ENCODE data around the gene CCR7. TPM values are rescaled to one million over a fixed set of nuclear protein-coding genes. Genes with fewer than 3 reads are reported as not detected.

The CCR7 gene
- total and polyA plus RNA-seq, 7 donors = 0.08 to 0.24 (median 0.20) TPM; not detected in 1

DNA sequence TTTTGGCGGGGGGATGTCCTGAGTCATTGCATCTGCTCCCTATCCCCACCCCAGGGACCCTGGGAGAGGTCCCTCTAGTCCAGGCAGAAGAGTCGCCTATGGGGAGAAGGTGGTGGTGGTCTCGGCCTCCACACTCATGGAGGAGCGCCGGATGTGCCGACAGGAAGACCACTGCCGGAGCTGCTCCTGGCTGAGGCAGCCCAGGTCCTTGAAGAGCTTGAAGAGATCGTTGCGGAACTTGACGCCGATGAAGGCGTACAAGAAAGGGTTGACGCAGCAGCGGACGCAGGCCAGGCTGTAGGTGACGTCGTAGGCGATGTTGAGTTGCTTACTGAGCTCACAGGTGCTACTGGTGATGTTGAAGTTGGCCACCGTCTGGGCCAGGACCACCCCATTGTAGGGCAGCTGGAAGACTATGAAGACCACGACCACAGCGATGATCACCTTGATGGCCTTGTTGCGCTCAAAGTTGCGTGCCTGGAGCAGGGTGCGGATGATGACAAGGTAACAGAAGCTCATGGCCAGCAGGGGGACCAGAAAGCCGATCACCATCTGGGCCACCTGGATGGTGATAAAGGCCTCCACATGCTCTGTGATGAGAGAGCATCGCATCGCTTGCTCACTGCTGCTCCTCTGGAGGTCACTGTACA, 10.5 kb downstream of the CCR7 start:
- no peaks in the 10 kb centered on the region for H3K9me3 ChIP-seq
- H3K4me1 ChIP-seq = peaks cover 30% of the 10 kb centered on the region
- TF ChIP-seq, protein P1, sequence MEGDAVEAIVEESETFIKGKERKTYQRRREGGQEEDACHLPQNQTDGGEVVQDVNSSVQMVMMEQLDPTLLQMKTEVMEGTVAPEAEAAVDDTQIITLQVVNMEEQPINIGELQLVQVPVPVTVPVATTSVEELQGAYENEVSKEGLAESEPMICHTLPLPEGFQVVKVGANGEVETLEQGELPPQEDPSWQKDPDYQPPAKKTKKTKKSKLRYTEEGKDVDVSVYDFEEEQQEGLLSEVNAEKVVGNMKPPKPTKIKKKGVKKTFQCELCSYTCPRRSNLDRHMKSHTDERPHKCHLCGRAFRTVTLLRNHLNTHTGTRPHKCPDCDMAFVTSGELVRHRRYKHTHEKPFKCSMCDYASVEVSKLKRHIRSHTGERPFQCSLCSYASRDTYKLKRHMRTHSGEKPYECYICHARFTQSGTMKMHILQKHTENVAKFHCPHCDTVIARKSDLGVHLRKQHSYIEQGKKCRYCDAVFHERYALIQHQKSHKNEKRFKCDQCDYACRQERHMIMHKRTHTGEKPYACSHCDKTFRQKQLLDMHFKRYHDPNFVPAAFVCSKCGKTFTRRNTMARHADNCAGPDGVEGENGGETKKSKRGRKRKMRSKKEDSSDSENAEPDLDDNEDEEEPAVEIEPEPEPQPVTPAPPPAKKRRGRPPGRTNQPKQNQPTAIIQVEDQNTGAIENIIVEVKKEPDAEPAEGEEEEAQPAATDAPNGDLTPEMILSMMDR (IDR thresholded peaks at IDR 0.05) = no peak
- H3K36me3 ChIP-seq (ENCODE audit: insufficient read depth in 1 of 2, low read depth in 1 of 2) = no peaks in the 10 kb centered on the region
- 95 to 97% (median 96%) methylated on average over 27 of the region's 27 CpGs for WGBS, 3 donors
- no peaks in the 10 kb centered on the region for H3K27me3 ChIP-seq (ENCODE audit: insufficient read depth in 3 of 3, low read length in 2 of 3)
- no peak overlapping the region for H3K4me3 ChIP-seq
- DNase-seq = peak in 1 of 2 donors; percentile 53
- H3K27ac ChIP-seq = peak overlapping the region; percentile 63
- ATAC-seq = no peak
- intact Hi-C loops (cut with DNase I) = loop anchor here in 1 of 2 donors (5.0 kb wide), 1 partner anchor 112 kb away; the partner anchor contains the start of gene IGFBP4

DNA sequence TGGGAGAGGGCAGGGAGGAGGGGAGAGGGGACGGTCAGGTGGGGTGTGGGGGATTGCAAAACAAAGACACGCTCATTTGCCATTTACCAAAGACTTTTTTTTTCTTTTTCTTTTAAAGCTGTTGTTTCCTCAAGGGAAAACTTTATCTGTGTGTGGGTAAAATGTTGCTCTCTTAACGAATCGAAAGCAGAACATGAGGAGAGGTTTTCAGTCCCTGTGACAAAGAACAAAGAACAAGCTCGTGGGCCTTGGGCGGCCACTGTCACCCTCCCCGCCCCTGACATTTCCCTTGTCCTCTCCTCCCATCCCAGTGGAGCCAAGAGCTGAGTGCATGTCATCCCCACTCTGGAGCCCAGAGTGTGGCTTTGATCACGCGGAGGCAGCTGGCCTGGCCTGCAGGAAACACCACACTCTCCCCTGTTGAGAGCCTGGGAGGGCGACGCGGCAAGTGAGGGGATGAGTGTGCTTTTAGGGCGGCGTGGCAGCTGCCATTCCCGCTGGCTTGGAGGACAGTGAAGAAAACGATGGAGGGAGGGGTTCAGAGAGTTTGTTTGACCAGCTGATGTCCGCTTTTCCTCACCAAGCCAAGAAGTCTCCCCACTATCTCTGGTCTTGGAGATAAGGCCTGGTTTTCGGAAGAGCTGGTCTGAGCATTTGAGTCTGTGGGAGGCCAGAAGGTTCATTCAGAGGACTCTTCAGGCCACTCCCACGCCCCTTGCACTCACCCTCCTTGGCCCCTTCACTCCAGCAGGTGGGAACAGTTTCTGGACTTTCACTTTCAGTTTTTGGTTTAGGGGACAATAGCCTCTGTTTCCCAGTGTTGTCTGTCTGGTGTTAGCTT, 11.4 kb downstream of the CCR7 start:
- ATAC-seq = peak; percentile 22 to 37 (median 26)
- Histone ChIP-seq H3K27ac (peak overlapping the region; percentile 63), H3K36me3 (ENCODE audit: insufficient read depth in 1 of 2, low read depth in 1 of 2) (no peaks in the 10 kb centered on the region), H3K27me3 (ENCODE audit: insufficient read depth in 3 of 3, low read length in 2 of 3) (no peaks in the 10 kb centered on the region), H3K4me3 (peak overlapping the region; percentile 19), H3K9me3 (no peaks in the 10 kb centered on the region), H3K4me1 (peaks cover 37% of the 10 kb centered on the region)
- TF ChIP-seq, protein P1 (IDR thresholded peaks at IDR 0.05) = no peak
- 45 to 51% (median 49%) methylated on average over 19 of the region's 19 CpGs for WGBS, 3 donors
- intact Hi-C loops (cut with DNase I) = no loop called here
- peak; percentile 79 to 83 for DNase-seq

DNA sequence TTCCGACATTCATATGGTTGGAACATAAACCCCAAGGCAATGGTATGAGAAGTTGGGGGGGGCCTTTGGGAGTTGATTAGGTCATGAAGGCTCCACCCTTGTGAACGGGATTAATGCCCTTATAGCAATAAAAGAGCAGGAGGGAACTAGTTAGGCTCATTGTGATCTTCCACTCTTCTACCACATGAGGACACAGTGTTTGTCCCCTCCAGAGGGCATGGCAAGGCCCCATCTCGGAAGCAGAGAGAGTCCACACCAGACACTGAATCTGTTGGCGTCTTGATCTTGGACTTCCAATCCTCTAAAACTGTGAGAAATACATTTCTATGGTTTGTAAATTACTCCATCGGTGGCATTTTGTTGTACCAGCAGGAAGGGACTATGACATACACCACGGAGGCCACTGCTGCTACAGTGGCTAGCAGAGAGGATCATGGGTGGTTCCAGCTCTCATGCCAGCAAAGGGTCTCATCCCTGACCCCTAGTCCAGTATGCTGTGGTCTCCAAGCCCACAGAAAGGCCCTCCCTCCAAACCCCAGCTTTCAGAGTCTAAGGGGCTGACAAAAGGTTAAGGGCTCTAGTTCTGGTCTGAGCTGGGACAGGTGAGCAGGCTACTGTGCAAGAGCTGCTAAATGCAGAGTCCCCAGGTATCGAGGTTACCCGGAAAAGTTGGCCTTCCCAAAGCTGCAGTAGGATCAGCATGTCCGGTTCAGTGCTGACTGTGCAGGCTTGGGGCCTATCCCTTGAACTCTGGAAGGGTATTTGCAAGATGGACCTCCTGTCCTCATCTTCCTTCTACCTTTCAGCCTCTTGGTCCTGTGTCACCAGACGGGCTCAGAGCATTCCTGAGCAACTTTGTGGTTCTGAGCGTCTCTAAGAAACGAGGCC, 12.2 kb downstream of the CCR7 start:
- intact Hi-C loops (cut with DNase I) = no loop called here
- H3K4me3 ChIP-seq = no peak overlapping the region

More for the DNA sequence above, 12.2 kb downstream of the CCR7 start:
- Histone ChIP-seq H3K27me3 (ENCODE audit: insufficient read depth in 3 of 3, low read length in 2 of 3) (no peaks in the 10 kb centered on the region), H3K27ac (peak overlapping the region; percentile 63), H3K9me3 (no peaks in the 10 kb centered on the region), H3K36me3 (ENCODE audit: insufficient read depth in 1 of 2, low read depth in 1 of 2) (no peaks in the 10 kb centered on the region), H3K4me1 (peaks cover 41% of the 10 kb centered on the region)
- WGBS, 3 donors = 69 to 75% (median 69%) methylated on average over 12 of the region's 12 CpGs
- ATAC-seq (peak in 1 of 4 donors; percentile 32), DNase-seq (peak in 1 of 2 donors; percentile 46)
- TF ChIP-seq, protein P1 (IDR thresholded peaks at IDR 0.05) = no peak
